PFSK-1 (cell line): ENCODE results near the gene BTAF1.

Source experiments
- FOXP2 ChIP-seq: optimal IDR thresholded peaks from 2 replicates; pipeline ENCODE3; 2011; ENCODE audit warnings: borderline replicate concordance, control low read depth, inconsistent platforms; ENCODE audit not compliant: insufficient read depth; ENCODE audit errors: extremely low read length, extremely low read depth
- POLR2AphosphoS5 ChIP-seq: IDR thresholded peaks from 2 replicates; pipeline ENCODE4 v1.6.1; 2012; ENCODE audit warnings: low read depth, mild to moderate bottlenecking, control low read depth, low read length, moderate library complexity
- SIN3A ChIP-seq: IDR thresholded peaks from 2 replicates; pipeline ENCODE4 v1.6.1; 2012; ENCODE audit warnings: mild to moderate bottlenecking, low read length, moderate library complexity, borderline replicate concordance; ENCODE audit not compliant: insufficient read depth
- TAF1 ChIP-seq: IDR thresholded peaks from 2 replicates; pipeline ENCODE4 v1.6.1; 2012; ENCODE audit warnings: low read length, control low read depth, borderline replicate concordance; ENCODE audit not compliant: insufficient read depth
- TF ChIP-seq, protein P1 (sequence below), 2 experiments: IDR thresholded peaks; 2 replicates each; pipeline versions ENCODE4 v1.6.1 to v1.8.0; 2011 to 2012; ENCODE audit warnings: low read depth in 2 of 2, low read length in 2 of 2, control low read depth in 1 of 2, inconsistent platforms in 1 of 2, mild to moderate bottlenecking in 1 of 2, moderate library complexity in 1 of 2; ENCODE audit not compliant: insufficient read depth in 1 of 2

Gene BTAF1

DNA sequence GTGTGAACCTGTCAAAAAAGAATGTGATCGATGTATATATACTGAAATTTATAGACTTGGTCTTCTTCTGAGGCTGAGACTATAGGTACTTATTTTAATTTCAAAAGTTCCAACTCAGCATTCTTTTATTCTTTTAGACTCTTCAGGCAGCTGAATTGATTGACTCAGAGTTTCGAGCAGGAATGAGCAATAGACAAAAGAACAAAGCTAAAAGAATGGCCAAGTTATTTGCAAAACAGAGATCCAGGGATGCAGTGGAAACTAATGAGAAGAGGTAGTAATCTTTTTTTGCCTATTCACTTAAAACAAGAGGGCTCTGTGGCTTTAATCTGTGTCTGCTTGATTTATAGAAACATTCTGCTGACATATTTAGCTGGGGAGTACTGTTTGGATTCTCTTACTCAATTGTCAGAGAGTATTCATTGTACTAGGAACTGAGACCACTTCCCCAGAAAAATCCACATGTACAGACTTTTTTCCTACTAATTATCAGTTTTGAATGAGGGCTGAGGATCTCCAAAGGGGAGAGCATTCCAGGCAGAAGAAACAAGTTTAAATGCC is 30.1 kb downstream of the BTAF1 start:
- TF ChIP-seq FOXP2 = no peak
- no peak for TF ChIP-seq SIN3A
- TF ChIP-seq POLR2AphosphoS5 = no peak
- TF ChIP-seq, protein P1, sequence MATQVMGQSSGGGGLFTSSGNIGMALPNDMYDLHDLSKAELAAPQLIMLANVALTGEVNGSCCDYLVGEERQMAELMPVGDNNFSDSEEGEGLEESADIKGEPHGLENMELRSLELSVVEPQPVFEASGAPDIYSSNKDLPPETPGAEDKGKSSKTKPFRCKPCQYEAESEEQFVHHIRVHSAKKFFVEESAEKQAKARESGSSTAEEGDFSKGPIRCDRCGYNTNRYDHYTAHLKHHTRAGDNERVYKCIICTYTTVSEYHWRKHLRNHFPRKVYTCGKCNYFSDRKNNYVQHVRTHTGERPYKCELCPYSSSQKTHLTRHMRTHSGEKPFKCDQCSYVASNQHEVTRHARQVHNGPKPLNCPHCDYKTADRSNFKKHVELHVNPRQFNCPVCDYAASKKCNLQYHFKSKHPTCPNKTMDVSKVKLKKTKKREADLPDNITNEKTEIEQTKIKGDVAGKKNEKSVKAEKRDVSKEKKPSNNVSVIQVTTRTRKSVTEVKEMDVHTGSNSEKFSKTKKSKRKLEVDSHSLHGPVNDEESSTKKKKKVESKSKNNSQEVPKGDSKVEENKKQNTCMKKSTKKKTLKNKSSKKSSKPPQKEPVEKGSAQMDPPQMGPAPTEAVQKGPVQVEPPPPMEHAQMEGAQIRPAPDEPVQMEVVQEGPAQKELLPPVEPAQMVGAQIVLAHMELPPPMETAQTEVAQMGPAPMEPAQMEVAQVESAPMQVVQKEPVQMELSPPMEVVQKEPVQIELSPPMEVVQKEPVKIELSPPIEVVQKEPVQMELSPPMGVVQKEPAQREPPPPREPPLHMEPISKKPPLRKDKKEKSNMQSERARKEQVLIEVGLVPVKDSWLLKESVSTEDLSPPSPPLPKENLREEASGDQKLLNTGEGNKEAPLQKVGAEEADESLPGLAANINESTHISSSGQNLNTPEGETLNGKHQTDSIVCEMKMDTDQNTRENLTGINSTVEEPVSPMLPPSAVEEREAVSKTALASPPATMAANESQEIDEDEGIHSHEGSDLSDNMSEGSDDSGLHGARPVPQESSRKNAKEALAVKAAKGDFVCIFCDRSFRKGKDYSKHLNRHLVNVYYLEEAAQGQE (IDR thresholded peaks at IDR 0.05; ENCODE audit: insufficient read depth in 1 of 2, low read depth in 2 of 2, low read length in 2 of 2) = no peak
- no peak for TF ChIP-seq TAF1

DNA sequence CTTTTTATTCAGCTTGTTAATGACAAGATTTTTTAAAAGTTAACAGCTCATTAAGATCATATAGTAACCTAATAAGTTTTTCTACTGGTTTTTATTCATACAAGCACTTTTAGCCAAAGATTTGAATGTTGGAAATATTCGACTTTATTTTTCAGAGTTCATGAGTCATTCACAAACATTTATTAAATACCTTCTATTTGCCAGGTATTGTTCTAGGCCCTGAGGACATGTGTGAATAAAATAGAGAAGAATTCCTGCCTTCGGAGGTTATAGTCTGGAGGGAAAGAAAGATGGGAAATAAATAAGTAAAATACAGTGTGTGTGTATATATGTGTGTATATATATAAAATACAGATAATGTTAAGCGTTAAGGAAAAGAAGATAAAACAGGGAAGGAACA is 31.5 kb downstream of the BTAF1 start:
- TF ChIP-seq TAF1 (no peak), SIN3A (no peak), POLR2AphosphoS5 (no peak), FOXP2 (no peak)
- TF ChIP-seq, protein P1 (IDR thresholded peaks at IDR 0.05; ENCODE audit: insufficient read depth in 1 of 2, low read depth in 2 of 2, low read length in 2 of 2) = no peak

- TF ChIP-seq POLR2AphosphoS5 = no peak
- no peak for TF ChIP-seq SIN3A
- no peak for TF ChIP-seq FOXP2
- TF ChIP-seq TAF1 = no peak
- TF ChIP-seq, protein P1 (IDR thresholded peaks at IDR 0.05; ENCODE audit: insufficient read depth in 1 of 2, low read depth in 2 of 2, low read length in 2 of 2) = no peak
These were observed 33.5 kb downstream of the BTAF1 start for GRCh38 chr10:91957091-91957490.

DNA sequence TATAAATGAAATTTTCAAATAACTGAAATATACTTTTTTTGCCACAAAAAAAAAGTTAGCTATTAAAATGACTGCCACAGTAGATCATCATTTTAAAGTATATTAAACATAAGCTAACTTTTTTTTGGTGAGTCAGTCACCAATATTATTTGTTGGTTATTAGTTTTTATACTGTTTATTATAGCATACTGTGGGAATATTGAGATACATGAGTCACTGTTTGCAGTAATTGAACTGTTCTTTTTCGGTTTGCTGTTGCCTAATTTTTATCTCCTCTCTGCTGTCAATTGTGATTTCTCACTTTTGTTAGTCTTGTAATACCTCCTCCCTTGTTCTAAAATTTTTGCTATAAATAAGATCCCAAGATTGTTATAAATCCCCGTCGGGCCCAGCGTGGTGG is 45.7 kb downstream of the BTAF1 start:
- TF ChIP-seq, protein P1 (IDR thresholded peaks at IDR 0.05; ENCODE audit: insufficient read depth in 1 of 2, low read depth in 2 of 2, low read length in 2 of 2) = no peak
- TF ChIP-seq TAF1 = no peak
- TF ChIP-seq SIN3A = no peak
- no peak for TF ChIP-seq POLR2AphosphoS5
- no peak for TF ChIP-seq FOXP2

DNA sequence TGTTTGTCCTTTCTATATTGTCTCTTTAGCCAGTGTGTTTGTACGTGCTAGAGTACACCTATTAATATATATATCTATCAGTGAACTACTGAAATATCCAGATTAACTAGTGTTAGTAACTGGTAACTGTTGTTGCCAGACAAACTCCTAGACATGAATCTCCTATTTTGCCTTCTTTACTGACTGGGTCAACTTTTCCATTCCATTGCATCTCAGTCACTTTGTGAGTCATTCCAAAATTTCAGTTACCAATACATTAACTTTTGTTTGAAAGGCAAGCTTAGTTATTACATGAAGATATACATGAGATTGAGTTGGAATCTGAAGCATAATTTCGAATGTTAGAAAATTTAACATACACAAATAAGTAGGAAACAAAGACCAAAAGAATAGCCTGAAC is 51.4 kb downstream of the BTAF1 start:
- TF ChIP-seq POLR2AphosphoS5 = no peak
- TF ChIP-seq SIN3A = no peak
- no peak for TF ChIP-seq TAF1
- TF ChIP-seq FOXP2 = no peak
- TF ChIP-seq, protein P1 (IDR thresholded peaks at IDR 0.05; ENCODE audit: insufficient read depth in 1 of 2, low read depth in 2 of 2, low read length in 2 of 2) = no peak
